ENCODE results near the gene DDX17. TPM values are rescaled to one million over a fixed set of nuclear protein-coding genes. Genes with fewer than 3 reads are reported as not detected.

DDX17 gene
- total RNA-seq, 1 experiment from 2014 or later, result 234 TPM

DNA sequence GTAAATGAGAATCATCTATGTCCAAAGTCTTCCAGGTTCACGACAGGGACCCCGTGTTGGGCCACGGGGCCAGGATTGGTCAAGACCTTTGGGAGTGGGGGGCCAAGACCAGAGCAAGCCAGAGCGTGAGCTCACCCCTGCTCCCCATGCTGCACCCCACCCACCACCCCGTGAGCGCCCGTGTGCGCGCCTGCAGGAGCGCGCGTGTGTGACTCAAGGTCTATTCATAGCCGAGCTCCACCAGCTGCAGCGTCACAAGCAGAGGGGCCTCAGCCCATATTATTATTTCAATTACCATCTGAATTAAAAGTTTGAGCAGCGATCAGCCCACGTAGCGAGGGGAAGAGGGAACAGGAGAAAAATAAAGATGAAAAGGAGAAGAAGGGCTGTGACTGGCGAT lies 56.3 kb downstream of the DDX17 start:
- Histone ChIP-seq H3K4me1 (ENCODE audit: control insufficient read depth in 1 of 2, insufficient read depth in 2 of 2, low read length in 2 of 2) (no peaks in the 10 kb centered on the region), H3K36me3 (ENCODE audit: control insufficient read depth in 1 of 2, insufficient read depth in 2 of 2, low read length in 2 of 2) (no peaks in the 10 kb centered on the region), H3K9ac (ENCODE audit: low read length) (no peak overlapping the region), H3K79me2 (ENCODE audit: insufficient read depth, low read length) (no peaks in the 10 kb centered on the region), H3K9me3 (ENCODE audit: control insufficient read depth in 1 of 2, insufficient read depth in 1 of 2, low read depth in 1 of 2, low read length in 2 of 2) (no peaks in the 10 kb centered on the region), H2AFZ (ENCODE audit: low read depth, low read length, poor library complexity, severe bottlenecking) (no peak overlapping the region), H4K20me1 (ENCODE audit: insufficient read depth) (no peaks in the 10 kb centered on the region), H3K27ac (ENCODE audit: low read depth, low read length) (no peak overlapping the region), H3K4me2 (ENCODE audit: low read length) (no peak overlapping the region), H3K27me3 (ENCODE audit: insufficient read depth, low read length) (no peaks in the 10 kb centered on the region), H3K4me3 (replicated peaks in 1 of 2; ENCODE audit: low read depth in 1 of 2, low read length in 2 of 2) (no peak overlapping the region), H3K9me2 (ENCODE audit: insufficient read depth) (no peaks in the 10 kb centered on the region)
- no TSS peak for BruUV-seq (replicated peaks)
- no peak for TF ChIP-seq ZNF274 (IDR thresholded peaks at IDR 0.05; ENCODE audit: low read depth, low read length)
- TF ChIP-seq EZH2 (IDR thresholded peaks at IDR 0.05), result no peak
- TF ChIP-seq, protein P1, sequence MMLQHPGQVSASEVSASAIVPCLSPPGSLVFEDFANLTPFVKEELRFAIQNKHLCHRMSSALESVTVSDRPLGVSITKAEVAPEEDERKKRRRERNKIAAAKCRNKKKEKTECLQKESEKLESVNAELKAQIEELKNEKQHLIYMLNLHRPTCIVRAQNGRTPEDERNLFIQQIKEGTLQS (IDR thresholded peaks at IDR 0.05), result no peak
- no peak for TF ChIP-seq SRF (IDR thresholded peaks at IDR 0.05; ENCODE audit: low read depth)
- TF ChIP-seq, protein P2, sequence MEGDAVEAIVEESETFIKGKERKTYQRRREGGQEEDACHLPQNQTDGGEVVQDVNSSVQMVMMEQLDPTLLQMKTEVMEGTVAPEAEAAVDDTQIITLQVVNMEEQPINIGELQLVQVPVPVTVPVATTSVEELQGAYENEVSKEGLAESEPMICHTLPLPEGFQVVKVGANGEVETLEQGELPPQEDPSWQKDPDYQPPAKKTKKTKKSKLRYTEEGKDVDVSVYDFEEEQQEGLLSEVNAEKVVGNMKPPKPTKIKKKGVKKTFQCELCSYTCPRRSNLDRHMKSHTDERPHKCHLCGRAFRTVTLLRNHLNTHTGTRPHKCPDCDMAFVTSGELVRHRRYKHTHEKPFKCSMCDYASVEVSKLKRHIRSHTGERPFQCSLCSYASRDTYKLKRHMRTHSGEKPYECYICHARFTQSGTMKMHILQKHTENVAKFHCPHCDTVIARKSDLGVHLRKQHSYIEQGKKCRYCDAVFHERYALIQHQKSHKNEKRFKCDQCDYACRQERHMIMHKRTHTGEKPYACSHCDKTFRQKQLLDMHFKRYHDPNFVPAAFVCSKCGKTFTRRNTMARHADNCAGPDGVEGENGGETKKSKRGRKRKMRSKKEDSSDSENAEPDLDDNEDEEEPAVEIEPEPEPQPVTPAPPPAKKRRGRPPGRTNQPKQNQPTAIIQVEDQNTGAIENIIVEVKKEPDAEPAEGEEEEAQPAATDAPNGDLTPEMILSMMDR (IDR thresholded peaks at IDR 0.05 in 2 of 3, conservative IDR thresholded peaks at IDR 0.05 in 1 of 3; ENCODE audit: borderline replicate concordance in 1 of 3, insufficient read depth in 1 of 3, low read depth in 2 of 3, low read length in 2 of 3), result no peak
- no peak for TF ChIP-seq SP1 (IDR thresholded peaks at IDR 0.05; ENCODE audit: low read depth)
- TF ChIP-seq EZH2phosphoT487 (IDR thresholded peaks at IDR 0.05; ENCODE audit: borderline replicate concordance), result no peak
- TF ChIP-seq, protein P3, sequence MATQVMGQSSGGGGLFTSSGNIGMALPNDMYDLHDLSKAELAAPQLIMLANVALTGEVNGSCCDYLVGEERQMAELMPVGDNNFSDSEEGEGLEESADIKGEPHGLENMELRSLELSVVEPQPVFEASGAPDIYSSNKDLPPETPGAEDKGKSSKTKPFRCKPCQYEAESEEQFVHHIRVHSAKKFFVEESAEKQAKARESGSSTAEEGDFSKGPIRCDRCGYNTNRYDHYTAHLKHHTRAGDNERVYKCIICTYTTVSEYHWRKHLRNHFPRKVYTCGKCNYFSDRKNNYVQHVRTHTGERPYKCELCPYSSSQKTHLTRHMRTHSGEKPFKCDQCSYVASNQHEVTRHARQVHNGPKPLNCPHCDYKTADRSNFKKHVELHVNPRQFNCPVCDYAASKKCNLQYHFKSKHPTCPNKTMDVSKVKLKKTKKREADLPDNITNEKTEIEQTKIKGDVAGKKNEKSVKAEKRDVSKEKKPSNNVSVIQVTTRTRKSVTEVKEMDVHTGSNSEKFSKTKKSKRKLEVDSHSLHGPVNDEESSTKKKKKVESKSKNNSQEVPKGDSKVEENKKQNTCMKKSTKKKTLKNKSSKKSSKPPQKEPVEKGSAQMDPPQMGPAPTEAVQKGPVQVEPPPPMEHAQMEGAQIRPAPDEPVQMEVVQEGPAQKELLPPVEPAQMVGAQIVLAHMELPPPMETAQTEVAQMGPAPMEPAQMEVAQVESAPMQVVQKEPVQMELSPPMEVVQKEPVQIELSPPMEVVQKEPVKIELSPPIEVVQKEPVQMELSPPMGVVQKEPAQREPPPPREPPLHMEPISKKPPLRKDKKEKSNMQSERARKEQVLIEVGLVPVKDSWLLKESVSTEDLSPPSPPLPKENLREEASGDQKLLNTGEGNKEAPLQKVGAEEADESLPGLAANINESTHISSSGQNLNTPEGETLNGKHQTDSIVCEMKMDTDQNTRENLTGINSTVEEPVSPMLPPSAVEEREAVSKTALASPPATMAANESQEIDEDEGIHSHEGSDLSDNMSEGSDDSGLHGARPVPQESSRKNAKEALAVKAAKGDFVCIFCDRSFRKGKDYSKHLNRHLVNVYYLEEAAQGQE (IDR thresholded peaks at IDR 0.05; ENCODE audit: low read depth), result no peak
- no peak for TF ChIP-seq POLR2A (IDR thresholded peaks at IDR 0.05; ENCODE audit: borderline replicate concordance, extremely low read depth, insufficient read depth, insufficient read length)
- no peak for TF ChIP-seq POLR2AphosphoS5 (IDR thresholded peaks at IDR 0.05; ENCODE audit: low read depth, low read length)
- no peak for TF ChIP-seq YY1 (IDR thresholded peaks at IDR 0.05; ENCODE audit: extremely low read depth, insufficient replicate concordance, low read depth, low read length)
- TF ChIP-seq FOSL1 (IDR thresholded peaks at IDR 0.05; ENCODE audit: low read depth), result no peak
- TF ChIP-seq EGR1 (IDR thresholded peaks at IDR 0.05; ENCODE audit: low read depth), result no peak
- TF ChIP-seq TCF7L2 (IDR thresholded peaks at IDR 0.05; ENCODE audit: borderline replicate concordance, extremely low read depth, insufficient read depth, insufficient read length), result no peak
- TF ChIP-seq CEBPB (IDR thresholded peaks at IDR 0.05; ENCODE audit: low read depth), result no peak
- ATAC-seq, result no peak
- ChIA-PET RAD21 (ENCODE audit: low non-redundant PET in 1 of 2, low total read pairs in 2 of 2, uncharacterized antibody in 2 of 2, unreplicated experiment in 2 of 2) (no interaction called here), CTCF (no interaction called here), POLR2A (no interaction called here)
- no peak for DNase-seq (ENCODE audit: low read depth, low spot score)
- intact Hi-C loops (cut with micrococcal nuclease), result no loop called here

All from HCT116 (cell line).